ENCODE data around the gene DNAL4. TPM values are rescaled to one million over a fixed set of nuclear protein-coding genes. Genes with fewer than 3 reads are reported as not detected.
A peak's percentile ranks its signal among the peaks of the same experiment; 100 is the strongest.

Gene DNAL4
- total RNA-seq, 2 donors from 2014 or later, result 5.1 to 7.2 TPM

DNA sequence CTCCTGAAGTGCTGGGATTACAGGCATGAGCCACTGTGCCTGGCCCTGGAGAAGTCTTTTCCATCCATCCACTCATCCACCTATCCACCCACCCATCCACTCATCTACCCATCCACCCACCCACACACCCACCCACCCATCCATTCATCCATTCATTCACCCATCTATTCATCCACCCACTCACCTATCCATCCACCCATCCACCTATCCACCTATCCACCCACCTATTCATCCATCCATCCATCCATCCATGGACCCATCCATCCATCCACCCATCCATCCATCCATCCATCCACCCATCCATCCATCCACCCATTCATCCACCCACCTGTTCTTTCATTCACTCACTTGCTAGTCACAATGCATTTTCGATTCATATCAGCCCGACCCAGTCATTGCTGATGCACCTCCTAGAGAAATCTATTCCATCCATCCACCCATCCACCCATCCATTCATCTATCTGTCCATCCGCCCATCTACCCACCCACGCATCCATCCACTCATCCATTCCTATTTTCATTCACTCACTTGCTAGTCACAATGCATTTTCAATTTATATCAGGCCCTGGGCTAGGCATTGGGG lies 20.5 kb downstream of the DNAL4 start:
- no peaks in the 10 kb centered on the region for H3K36me3 Mint-ChIP-seq (ENCODE audit: low read depth)
- peaks cover 6% of the 10 kb centered on the region for H3K4me1 Mint-ChIP-seq
- no peak overlapping the region for H3K4me3 Mint-ChIP-seq
- ATAC-seq (no peak), DNase-seq (no peak)
- no peak overlapping the region for H3K27ac Mint-ChIP-seq
- no peaks in the 10 kb centered on the region for H3K9me3 ChIP-seq (ENCODE audit: control insufficient read depth, low read length, poor library complexity, severe bottlenecking)
- H3K27me3 Mint-ChIP-seq, result no peaks in the 10 kb centered on the region

DNA sequence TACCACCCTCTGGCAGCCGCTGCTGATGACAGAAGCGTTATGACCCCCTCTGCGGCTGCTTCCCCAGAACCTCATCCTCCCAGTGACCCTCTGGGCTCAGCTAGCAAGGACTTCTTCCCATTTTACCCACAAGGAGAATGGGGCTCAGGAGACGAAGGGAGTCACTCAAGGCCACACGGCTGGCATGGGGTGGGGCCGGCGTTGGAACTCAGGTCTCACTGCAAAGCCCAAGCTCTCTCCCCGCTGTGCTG lies 21.4 kb downstream of the DNAL4 start:
- H3K27ac Mint-ChIP-seq, result no peak overlapping the region
- no peaks in the 10 kb centered on the region for H3K27me3 Mint-ChIP-seq
- H3K9me3 ChIP-seq (ENCODE audit: control insufficient read depth, low read length, poor library complexity, severe bottlenecking), result no peaks in the 10 kb centered on the region
- DNase-seq, result no peak
- ATAC-seq, result no peak
- H3K4me1 Mint-ChIP-seq, result peaks cover 6% of the 10 kb centered on the region
- no peak overlapping the region for H3K4me3 Mint-ChIP-seq
- H3K36me3 Mint-ChIP-seq (ENCODE audit: low read depth), result no peaks in the 10 kb centered on the region

DNA sequence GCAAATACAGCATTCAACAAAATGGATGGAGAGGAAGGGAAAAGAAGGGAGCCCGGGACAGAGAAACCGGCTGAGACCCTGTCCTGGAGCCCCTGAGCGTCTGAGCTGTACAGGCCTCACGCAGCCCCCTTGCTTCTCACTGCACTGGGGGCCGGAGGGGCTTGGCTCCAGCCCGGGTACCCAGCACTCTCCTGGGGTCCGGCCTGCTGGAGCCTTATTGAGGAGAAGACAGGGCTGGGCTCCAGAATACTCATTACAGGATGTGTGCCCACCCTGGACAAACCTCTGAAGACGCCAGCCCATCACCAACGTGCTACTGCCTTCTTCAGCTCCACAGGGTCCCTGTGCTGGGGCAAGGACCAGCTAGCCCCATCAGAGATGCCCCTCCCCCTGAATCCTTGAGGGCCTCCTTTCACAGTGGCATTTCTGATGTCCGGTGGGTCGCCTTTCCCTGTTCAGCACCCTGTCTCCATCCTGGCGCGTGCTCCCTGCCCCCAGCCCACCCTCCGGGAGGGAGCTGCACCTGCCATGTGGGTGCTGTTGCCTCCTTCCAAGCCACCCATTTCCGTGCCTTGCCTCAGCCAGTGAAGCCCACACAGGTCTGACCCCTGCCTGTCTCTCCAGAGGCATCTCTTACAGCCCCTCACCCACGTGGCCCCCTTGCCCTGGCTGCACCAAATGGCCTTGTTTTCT lies 23.5 kb downstream of the DNAL4 start:
- H3K9me3 ChIP-seq (ENCODE audit: control insufficient read depth, low read length, poor library complexity, severe bottlenecking), result no peaks in the 10 kb centered on the region
- H3K4me1 Mint-ChIP-seq, result peaks cover 12% of the 10 kb centered on the region
- H3K27me3 Mint-ChIP-seq, result no peaks in the 10 kb centered on the region
- no peak for DNase-seq
- no peaks in the 10 kb centered on the region for H3K36me3 Mint-ChIP-seq (ENCODE audit: low read depth)
- H3K27ac Mint-ChIP-seq, result no peak overlapping the region
- peak overlapping the region; percentile 53 for H3K4me3 Mint-ChIP-seq
- no peak for ATAC-seq

DNA sequence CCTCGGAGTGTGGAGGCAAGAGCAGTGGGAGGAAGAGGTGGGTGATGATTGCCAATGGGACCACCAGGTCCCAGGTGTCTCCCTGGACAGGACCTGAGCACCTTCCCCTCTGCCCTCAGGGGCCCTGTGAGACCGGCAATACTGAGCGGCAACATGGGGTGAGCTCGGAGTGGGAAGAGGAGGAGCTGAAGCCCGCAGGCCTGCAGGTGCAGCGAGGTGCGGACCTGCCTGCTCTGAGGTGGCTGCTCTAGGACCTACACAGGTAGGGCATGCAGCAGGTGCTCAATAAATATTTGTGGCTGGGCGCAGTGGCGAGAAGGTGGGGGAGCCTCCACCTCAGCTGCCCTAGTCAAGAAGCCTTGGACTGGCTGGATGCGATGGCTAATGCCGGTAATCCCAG lies 25.9 kb downstream of the DNAL4 start:
- peak overlapping the region; percentile 62 for H3K27ac Mint-ChIP-seq
- no peak for DNase-seq
- H3K27me3 Mint-ChIP-seq, result no peaks in the 10 kb centered on the region
- ATAC-seq, result no peak
- H3K36me3 Mint-ChIP-seq (ENCODE audit: low read depth), result no peaks in the 10 kb centered on the region
- peaks cover 14% of the 10 kb centered on the region for H3K4me1 Mint-ChIP-seq
- no peak overlapping the region for H3K4me3 Mint-ChIP-seq
- no peaks in the 10 kb centered on the region for H3K9me3 ChIP-seq (ENCODE audit: control insufficient read depth, low read length, poor library complexity, severe bottlenecking)

DNA sequence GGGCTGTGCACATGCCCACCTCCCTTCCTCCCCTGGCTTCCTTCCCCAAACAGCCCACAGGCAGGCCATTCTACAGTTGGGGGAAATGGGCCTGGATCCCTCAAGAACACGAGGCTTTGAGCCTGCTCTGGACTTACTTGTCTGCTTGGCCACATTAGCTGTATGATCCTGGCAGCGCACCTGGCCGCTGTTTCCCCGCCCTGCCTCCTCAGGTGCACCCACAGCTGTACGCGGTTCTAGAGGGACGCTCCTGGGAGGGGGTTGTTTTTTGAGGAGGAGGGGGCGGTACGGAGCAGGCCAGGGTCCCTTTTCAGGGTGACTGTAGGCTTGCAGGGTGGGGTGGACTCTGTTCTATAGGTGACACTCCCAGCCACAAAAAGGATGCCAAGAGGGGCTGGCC lies 26.6 kb downstream of the DNAL4 start:
- ATAC-seq (no peak), DNase-seq (no peak)
- peak overlapping the region; percentile 27 for H3K27ac Mint-ChIP-seq
- H3K27me3 Mint-ChIP-seq, result no peaks in the 10 kb centered on the region
- H3K4me3 Mint-ChIP-seq, result no peak overlapping the region
- no peaks in the 10 kb centered on the region for H3K36me3 Mint-ChIP-seq (ENCODE audit: low read depth)
- peaks cover 14% of the 10 kb centered on the region for H3K4me1 Mint-ChIP-seq
- H3K9me3 ChIP-seq (ENCODE audit: control insufficient read depth, low read length, poor library complexity, severe bottlenecking), result no peaks in the 10 kb centered on the region

DNA sequence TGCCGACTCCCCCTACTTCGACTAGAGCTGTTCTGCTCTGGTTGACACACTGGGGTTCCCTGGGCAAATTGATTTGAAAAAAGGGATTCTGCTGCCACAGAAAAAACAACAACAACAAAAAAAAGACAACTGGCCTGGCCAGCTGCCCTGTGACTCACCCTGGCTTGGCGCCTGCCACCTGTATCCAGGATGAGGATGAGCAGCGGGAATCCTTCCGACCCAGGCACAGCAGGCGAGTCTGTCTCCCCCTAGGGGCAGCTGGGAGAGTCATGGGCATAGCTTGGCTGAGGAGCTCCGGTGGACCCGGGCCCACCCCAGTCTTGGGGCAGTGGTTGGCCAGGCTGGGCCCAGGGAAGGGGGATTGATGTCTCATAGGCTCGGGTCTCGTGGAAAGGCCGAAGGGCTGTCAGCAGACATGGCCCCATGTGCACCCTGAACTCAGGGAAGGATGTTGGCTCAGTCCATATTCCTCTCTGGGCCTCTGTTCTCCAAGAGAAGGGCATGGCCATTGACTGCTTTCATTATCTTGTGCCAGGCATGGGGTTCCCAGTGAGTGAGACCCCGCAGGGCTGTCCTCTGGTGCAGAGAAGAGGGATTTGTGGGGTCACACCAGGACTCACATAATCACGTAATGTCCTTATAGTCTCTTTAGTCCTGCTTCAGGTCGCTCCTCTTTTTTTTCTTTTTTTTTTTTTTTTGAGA lies 27.7 kb downstream of the DNAL4 start:
- Mint-ChIP-seq H3K27me3 (no peaks in the 10 kb centered on the region), H3K4me3 (no peak overlapping the region), H3K27ac (no peak overlapping the region), H3K36me3 (ENCODE audit: low read depth) (no peaks in the 10 kb centered on the region), H3K4me1 (peaks cover 14% of the 10 kb centered on the region)
- H3K9me3 ChIP-seq (ENCODE audit: control insufficient read depth, low read length, poor library complexity, severe bottlenecking), result no peaks in the 10 kb centered on the region
- DNase-seq (peak in 2 of 3 donors; percentile 25 to 35), ATAC-seq (peak; percentile 79)

- Mint-ChIP-seq H3K4me3 (no peak overlapping the region), H3K27me3 (no peaks in the 10 kb centered on the region), H3K27ac (no peak overlapping the region), H3K4me1 (peaks cover 24% of the 10 kb centered on the region), H3K36me3 (ENCODE audit: low read depth) (no peaks in the 10 kb centered on the region)
- ATAC-seq, result no peak
- DNase-seq, result no peak
- no peaks in the 10 kb centered on the region for H3K9me3 ChIP-seq (ENCODE audit: control insufficient read depth, low read length, poor library complexity, severe bottlenecking)
These were observed 31.4 kb downstream of the DNAL4 start for GRCh38 chr22:38762551-38762983.

- no peaks in the 10 kb centered on the region for H3K9me3 ChIP-seq (ENCODE audit: control insufficient read depth, low read length, poor library complexity, severe bottlenecking)
- Mint-ChIP-seq H3K4me3 (no peak overlapping the region), H3K27me3 (no peaks in the 10 kb centered on the region), H3K4me1 (peaks cover 34% of the 10 kb centered on the region), H3K27ac (no peak overlapping the region), H3K36me3 (ENCODE audit: low read depth) (no peaks in the 10 kb centered on the region)
- DNase-seq (no peak), ATAC-seq (no peak)
These were observed 32.5 kb downstream of the DNAL4 start for GRCh38 chr22:38761202-38762162.

DNA sequence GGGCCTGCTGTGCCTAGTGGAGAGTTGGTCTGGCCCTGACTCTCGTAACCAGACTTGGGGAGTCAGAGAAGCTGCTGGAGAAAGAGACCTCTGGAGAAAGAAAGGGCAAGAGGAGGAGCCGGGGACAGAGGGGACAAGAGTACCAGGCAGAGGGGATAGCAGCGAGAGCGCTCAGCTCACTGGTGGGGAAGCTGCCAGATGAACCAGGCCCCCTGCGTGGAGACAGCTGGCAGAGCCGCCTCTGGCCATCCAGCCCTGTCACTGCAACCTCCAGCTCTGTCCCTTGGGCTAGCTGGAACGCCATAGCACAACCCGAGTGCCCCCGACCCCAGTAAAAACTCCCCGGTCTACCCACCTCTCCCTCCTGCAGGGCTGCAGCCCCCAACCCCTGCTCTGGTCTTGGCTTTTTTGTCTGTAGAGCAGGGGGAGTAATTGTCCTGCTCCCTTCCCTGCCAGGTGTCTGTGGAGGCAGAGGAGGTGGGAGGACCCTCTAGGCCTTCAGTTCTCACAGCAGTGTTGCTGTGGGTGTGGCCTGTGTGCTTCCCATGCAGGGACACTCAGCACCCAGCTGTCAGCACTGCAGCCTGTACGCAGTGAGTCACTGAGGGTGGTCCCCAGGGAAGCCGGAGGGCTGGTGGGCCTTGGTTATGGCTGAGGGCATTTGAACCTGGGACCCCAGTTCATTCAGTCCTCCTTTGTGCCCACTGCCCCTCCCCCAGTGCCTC lies 33.3 kb downstream of the DNAL4 start:
- DNase-seq (no peak), ATAC-seq (no peak)
- no peaks in the 10 kb centered on the region for H3K9me3 ChIP-seq (ENCODE audit: control insufficient read depth, low read length, poor library complexity, severe bottlenecking)
- no peaks in the 10 kb centered on the region for H3K27me3 Mint-ChIP-seq
- no peaks in the 10 kb centered on the region for H3K36me3 Mint-ChIP-seq (ENCODE audit: low read depth)
- H3K27ac Mint-ChIP-seq, result peak overlapping the region; percentile 90
- H3K4me3 Mint-ChIP-seq, result no peak overlapping the region
- peaks cover 29% of the 10 kb centered on the region for H3K4me1 Mint-ChIP-seq

DNA sequence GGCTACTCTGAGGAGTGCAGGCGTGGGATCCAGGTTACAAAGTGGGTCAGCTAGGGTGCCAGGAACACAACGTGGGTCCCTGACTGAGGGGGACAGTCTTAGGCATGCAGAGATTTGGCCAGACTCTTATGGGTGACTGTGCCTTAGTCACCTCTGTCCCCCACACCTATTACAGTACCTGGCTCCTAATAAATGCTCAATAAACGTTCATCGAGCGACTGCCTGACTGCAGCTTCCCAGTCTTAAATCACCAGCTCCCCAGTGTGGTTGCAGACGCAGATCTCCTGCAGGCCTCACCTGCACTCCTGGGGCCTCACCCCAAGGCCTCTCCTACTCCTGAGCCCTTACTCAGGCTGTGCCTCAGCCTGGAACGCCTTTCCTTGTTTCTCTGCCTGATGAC lies 34.9 kb downstream of the DNAL4 start:
- Mint-ChIP-seq H3K36me3 (ENCODE audit: low read depth) (peaks cover 3% of the 10 kb centered on the region), H3K27ac (peak overlapping the region; percentile 90), H3K27me3 (no peaks in the 10 kb centered on the region), H3K4me3 (no peak overlapping the region), H3K4me1 (peaks cover 30% of the 10 kb centered on the region)
- no peaks in the 10 kb centered on the region for H3K9me3 ChIP-seq (ENCODE audit: control insufficient read depth, low read length, poor library complexity, severe bottlenecking)
- no peak for DNase-seq
- no peak for ATAC-seq

GRCh38 chr22:38758276-38758945 lies 35.5 kb downstream of the DNAL4 start:
- H3K9me3 ChIP-seq (ENCODE audit: control insufficient read depth, low read length, poor library complexity, severe bottlenecking), result no peaks in the 10 kb centered on the region
- Mint-ChIP-seq H3K4me3 (peak overlapping the region; percentile 82), H3K27me3 (no peaks in the 10 kb centered on the region), H3K4me1 (peaks cover 34% of the 10 kb centered on the region), H3K36me3 (ENCODE audit: low read depth) (peaks cover 3% of the 10 kb centered on the region), H3K27ac (peak overlapping the region; percentile 90)
- DNase-seq (peak; percentile 37 to 50 (median 48)), ATAC-seq (peak; percentile 30)

- Mint-ChIP-seq H3K27ac (peak overlapping the region; percentile 90), H3K4me1 (peaks cover 40% of the 10 kb centered on the region), H3K36me3 (ENCODE audit: low read depth) (peaks cover 3% of the 10 kb centered on the region), H3K27me3 (no peaks in the 10 kb centered on the region), H3K4me3 (peak overlapping the region; percentile 92)
- no peaks in the 10 kb centered on the region for H3K9me3 ChIP-seq (ENCODE audit: control insufficient read depth, low read length, poor library complexity, severe bottlenecking)
- ATAC-seq (no peak), DNase-seq (no peak)
These were observed 36.5 kb downstream of the DNAL4 start for GRCh38 chr22:38757464-38757757.
